Keratinocyte (primary cell): ENCODE measurements around the gene ZNF804B. TPM values are rescaled to one million over a fixed set of nuclear protein-coding genes. Genes with fewer than 3 reads are reported as not detected.

ENCODE experiments used
- DNase-seq: peaks from one replicate; pipeline ENCODE4 v3.0.0-alpha.2; 2011; ENCODE audit warnings: low read depth, missing footprints, low spot score
- FAIRE-seq: peaks from 2 replicates; lab custom pipeline; 2011; peaks lifted over from hg19 to GRCh38; lab: Jason Lieb, UNC
- H2AFZ ChIP-seq: 2 replicates; pipeline ENCODE4 v1.6.0; 2012; ENCODE audit warnings: low read length, control low read depth, inconsistent platforms; ENCODE audit not compliant: control insufficient read depth
- H3K27ac ChIP-seq: 2 replicates; pipeline ENCODE4 v1.5.1; 2011; ENCODE audit warnings: low read length; ENCODE audit not compliant: control insufficient read depth, insufficient read depth
- H3K27me3 ChIP-seq: 3 replicates; pipeline ENCODE4 v1.6.0; 2011; ENCODE audit warnings: low read length; ENCODE audit not compliant: control insufficient read depth, insufficient read depth; ENCODE audit errors: extremely low read depth
- H3K36me3 ChIP-seq, 2 experiments: 2 replicates in 1 of 2; 3 replicates in 1 of 2; pipeline ENCODE4 v1.5.1; 2011; ENCODE audit warnings: low read length in 2 of 2, mild to moderate bottlenecking in 1 of 2; ENCODE audit not compliant: control insufficient read depth in 2 of 2, insufficient read depth in 2 of 2; ENCODE audit errors: extremely low read depth in 1 of 2
- H3K4me1 ChIP-seq: 3 replicates; pipeline ENCODE4 v1.5.1; 2011; ENCODE audit warnings: low read length; ENCODE audit not compliant: control insufficient read depth, insufficient read depth; ENCODE audit errors: extremely low read depth
- H3K4me2 ChIP-seq: 3 replicates; pipeline ENCODE4 v1.6.0; 2011; ENCODE audit warnings: low read depth, low read length; ENCODE audit not compliant: control insufficient read depth, insufficient read depth; ENCODE audit errors: extremely low read depth
- H3K4me3 ChIP-seq, 3 experiments: fragments of 200-600 bp in 1 of 3; sonication (generic) in 1 of 3; 2 replicates in 2 of 3; 3 replicates in 1 of 3; pipeline ENCODE4 v1.5.1; 2011 to 2016; ENCODE audit warnings: low read length in 3 of 3, mild to moderate bottlenecking in 3 of 3, control low read depth in 2 of 3, inconsistent platforms in 1 of 3, low read depth in 1 of 3, mixed read lengths in 1 of 3, mixed run types in 1 of 3, moderate library complexity in 1 of 3; ENCODE audit not compliant: control insufficient read depth in 2 of 3, insufficient read depth in 2 of 3; ENCODE audit errors: extremely low read depth in 1 of 3
- H3K79me2 ChIP-seq: 2 replicates; pipeline ENCODE4 v1.6.0; 2012; ENCODE audit warnings: low read length; ENCODE audit not compliant: control insufficient read depth, insufficient read depth
- H3K9ac ChIP-seq: 3 replicates; pipeline ENCODE4 v1.6.0; 2011; ENCODE audit warnings: low read length; ENCODE audit not compliant: control insufficient read depth, insufficient read depth; ENCODE audit errors: extremely low read depth
- H3K9me1 ChIP-seq: 3 replicates; pipeline ENCODE4 v1.6.0; 2011; ENCODE audit warnings: low read length; ENCODE audit not compliant: control insufficient read depth, insufficient read depth; ENCODE audit errors: extremely low read depth
- H3K9me3 ChIP-seq: 2 replicates; pipeline ENCODE4 v1.5.1; 2012; ENCODE audit warnings: low read depth, low read length; ENCODE audit not compliant: control insufficient read depth
- H4K20me1 ChIP-seq: 3 replicates; pipeline ENCODE4 v1.6.0; 2011; ENCODE audit warnings: low read length; ENCODE audit not compliant: control insufficient read depth, insufficient read depth; ENCODE audit errors: extremely low read depth
- EZH2 ChIP-seq: IDR thresholded peaks from one replicate; pipeline ENCODE4 v1.6.1; 2012; ENCODE audit warnings: inconsistent platforms, mild to moderate bottlenecking, low read length, moderate library complexity
- dilution Hi-C: fragments of 300-500 bp; cut with MboI; formaldehyde crosslinking; loops from one replicate; pipeline ENCODE4 v1.7.0; 2020; ENCODE audit warnings: low sequenced_read_pairs; ENCODE audit not compliant: extremely low pct_ligation_motif_present
- polyA plus RNA-seq, 5 experiments: library from polyadenylated mRNA; depleted of rRNA in 3 of 5; stranded (reverse) in 3 of 5; stranded (forward) in 1 of 5; unstranded in 1 of 5; fragments of >200 nt; gene quantifications; 1 replicate in 1 of 5; 2 replicates in 3 of 5; 3 replicates in 1 of 5; pipeline versions ENCODE4 v1.2.1 to v1.2.3, GENCODE V29; 2011 to 2012; ENCODE audit warnings: missing spikeins in 2 of 5, low read depth in 1 of 5, low replicate concordance in 1 of 5
- TF ChIP-seq, protein P1 (sequence below), 3 experiments: IDR thresholded peaks in 1 of 3; conservative IDR thresholded peaks in 1 of 3; optimal IDR thresholded peaks in 1 of 3; 2 replicates in 2 of 3; 3 replicates in 1 of 3; pipeline versions ENCODE3 to v1.5.1; 2011; ENCODE audit warnings: low read length in 3 of 3, mild to moderate bottlenecking in 3 of 3, moderate library complexity in 2 of 3, control low read depth in 1 of 3, inconsistent platforms in 1 of 3; ENCODE audit not compliant: insufficient read depth in 2 of 3; ENCODE audit errors: extremely low read depth in 1 of 3

ZNF804B gene
- polyA plus RNA-seq, 1 donor (not counting 4 experiments of a cell fraction or from before 2014, with no cell fraction given) = not detected

DNA sequence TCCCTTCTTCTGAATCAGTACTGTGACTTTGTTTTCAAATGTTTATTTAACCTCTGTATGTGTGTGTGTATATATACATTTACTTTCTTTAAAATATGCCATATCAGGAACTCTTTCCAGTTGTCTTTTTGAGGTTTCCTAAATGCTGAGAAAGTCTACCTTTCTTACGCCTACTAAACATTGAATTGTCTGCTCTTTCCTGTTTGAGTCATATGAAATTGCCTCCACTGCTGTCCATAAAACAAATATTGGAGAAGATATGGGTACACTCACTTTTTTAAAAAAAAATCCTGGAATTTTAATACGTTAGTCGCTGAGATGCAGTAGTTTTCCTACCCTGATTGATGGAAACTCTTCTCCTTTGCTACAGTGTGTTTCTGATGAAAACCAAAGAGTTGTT is 334.8 kb downstream of the ZNF804B start:
- Histone ChIP-seq H3K9me1 (no peaks in the 10 kb centered on the region), H3K79me2 (no peaks in the 10 kb centered on the region), H3K4me1 (no peaks in the 10 kb centered on the region), H4K20me1 (no peaks in the 10 kb centered on the region), H3K27me3 (no peaks in the 10 kb centered on the region), H3K4me2 (no peak overlapping the region), H2AFZ (no peak overlapping the region), H3K4me3 (no peak overlapping the region), H3K36me3 (no peaks in the 10 kb centered on the region), H3K27ac (no peak overlapping the region), H3K9me3 (no peaks in the 10 kb centered on the region), H3K9ac (no peak overlapping the region)
- dilution Hi-C loops = no loop called here
- FAIRE-seq (no peak), DNase-seq (no peak)
- TF ChIP-seq EZH2 = no peak
- TF ChIP-seq, protein P1, sequence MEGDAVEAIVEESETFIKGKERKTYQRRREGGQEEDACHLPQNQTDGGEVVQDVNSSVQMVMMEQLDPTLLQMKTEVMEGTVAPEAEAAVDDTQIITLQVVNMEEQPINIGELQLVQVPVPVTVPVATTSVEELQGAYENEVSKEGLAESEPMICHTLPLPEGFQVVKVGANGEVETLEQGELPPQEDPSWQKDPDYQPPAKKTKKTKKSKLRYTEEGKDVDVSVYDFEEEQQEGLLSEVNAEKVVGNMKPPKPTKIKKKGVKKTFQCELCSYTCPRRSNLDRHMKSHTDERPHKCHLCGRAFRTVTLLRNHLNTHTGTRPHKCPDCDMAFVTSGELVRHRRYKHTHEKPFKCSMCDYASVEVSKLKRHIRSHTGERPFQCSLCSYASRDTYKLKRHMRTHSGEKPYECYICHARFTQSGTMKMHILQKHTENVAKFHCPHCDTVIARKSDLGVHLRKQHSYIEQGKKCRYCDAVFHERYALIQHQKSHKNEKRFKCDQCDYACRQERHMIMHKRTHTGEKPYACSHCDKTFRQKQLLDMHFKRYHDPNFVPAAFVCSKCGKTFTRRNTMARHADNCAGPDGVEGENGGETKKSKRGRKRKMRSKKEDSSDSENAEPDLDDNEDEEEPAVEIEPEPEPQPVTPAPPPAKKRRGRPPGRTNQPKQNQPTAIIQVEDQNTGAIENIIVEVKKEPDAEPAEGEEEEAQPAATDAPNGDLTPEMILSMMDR (optimal IDR thresholded peaks at IDR 0.05 in 1 of 3, IDR thresholded peaks at IDR 0.05 in 1 of 3, conservative IDR thresholded peaks at IDR 0.05 in 1 of 3; ENCODE audit: extremely low read depth in 1 of 3, insufficient read depth in 2 of 3, low read length in 3 of 3) = no peak

DNA sequence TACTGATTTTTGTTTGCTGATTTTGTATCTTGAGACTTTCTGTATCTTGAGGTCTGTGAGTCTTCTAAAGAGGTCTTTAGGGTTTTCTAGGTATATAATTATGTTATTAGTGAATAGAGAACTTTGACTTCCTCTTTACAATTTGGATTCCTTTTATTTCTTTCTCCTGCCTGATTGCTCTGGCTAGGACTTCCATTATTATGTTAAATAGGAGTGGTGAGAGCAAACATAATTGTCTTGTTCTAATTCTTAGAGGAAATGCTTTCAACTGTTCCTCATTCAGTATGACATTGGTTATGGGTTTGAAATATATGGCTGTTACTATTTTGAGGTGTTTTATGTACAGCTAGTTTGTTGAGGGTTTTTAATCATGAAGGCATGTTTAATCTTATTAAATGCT is 344.1 kb downstream of the ZNF804B start:
- no peaks in the 10 kb centered on the region for H3K9me1 ChIP-seq
- no peak for FAIRE-seq
- H2AFZ ChIP-seq = no peak overlapping the region
- TF ChIP-seq EZH2 = no peak
- TF ChIP-seq, protein P1 (optimal IDR thresholded peaks at IDR 0.05 in 1 of 3, IDR thresholded peaks at IDR 0.05 in 1 of 3, conservative IDR thresholded peaks at IDR 0.05 in 1 of 3; ENCODE audit: extremely low read depth in 1 of 3, insufficient read depth in 2 of 3, low read length in 3 of 3) = no peak
- DNase-seq = no peak
- dilution Hi-C loops = no loop called here
- H3K4me2 ChIP-seq = no peak overlapping the region
- H4K20me1 ChIP-seq = no peaks in the 10 kb centered on the region
- H3K9me3 ChIP-seq = peaks cover 1% of the 10 kb centered on the region
- H3K4me3 ChIP-seq = no peak overlapping the region
- H3K9ac ChIP-seq = no peak overlapping the region
- no peak overlapping the region for H3K27ac ChIP-seq
- H3K27me3 ChIP-seq = no peaks in the 10 kb centered on the region
- no peaks in the 10 kb centered on the region for H3K4me1 ChIP-seq
- no peaks in the 10 kb centered on the region for H3K36me3 ChIP-seq
- no peaks in the 10 kb centered on the region for H3K79me2 ChIP-seq
